GM18511 (cell line): Measurements from ENCODE around the gene HS6ST2.
"Not testable (repeated sequence)": the region's sequence is repeated elsewhere in the genome, so short reads cannot be mapped to it uniquely, and the experiment has no call there.

Experiments
- ATAC-seq: cut with Tn5 transposase; IDR thresholded peaks from one replicate; pipeline ENCODE4 v1.9.1; 2021; ENCODE audit warnings: mild to moderate bottlenecking, moderate library complexity; ENCODE audit not compliant: unreplicated experiment

The HS6ST2 gene

DNA sequence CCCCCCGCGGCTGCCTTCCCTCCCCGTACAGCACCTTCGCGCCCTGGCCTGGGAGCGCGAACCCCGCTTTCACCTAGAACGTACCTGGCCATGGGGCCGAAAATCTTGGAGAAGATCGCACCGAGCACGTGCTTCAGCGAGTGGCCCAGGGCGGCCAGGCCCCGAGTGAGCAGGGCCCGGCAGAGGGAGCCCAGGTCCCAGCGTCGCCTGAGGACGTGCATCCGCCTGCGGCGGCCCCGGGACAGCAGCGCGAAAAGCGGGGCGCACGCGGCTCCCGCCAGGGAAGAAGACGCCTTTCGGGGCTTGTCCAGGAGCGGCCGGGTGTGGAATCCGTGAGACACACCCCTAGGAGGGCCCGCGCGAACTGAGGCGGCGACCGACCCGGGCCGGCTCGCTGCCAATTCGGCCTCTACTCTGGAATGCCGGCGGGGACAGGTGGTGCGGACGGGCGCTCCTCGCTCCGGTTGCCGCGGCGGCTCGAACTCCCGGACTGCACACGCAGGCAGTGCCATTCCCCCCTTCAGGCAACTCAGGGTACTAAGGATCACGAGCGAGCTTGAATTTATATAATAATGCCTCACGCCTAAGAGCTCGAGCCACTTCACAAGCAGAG lies at the start of gene HS6ST2:
Gene HS6ST2, minus strand, starts transcription at position 539 of the 613 bp plus-strand sequence.
- ATAC-seq: no peak

DNA sequence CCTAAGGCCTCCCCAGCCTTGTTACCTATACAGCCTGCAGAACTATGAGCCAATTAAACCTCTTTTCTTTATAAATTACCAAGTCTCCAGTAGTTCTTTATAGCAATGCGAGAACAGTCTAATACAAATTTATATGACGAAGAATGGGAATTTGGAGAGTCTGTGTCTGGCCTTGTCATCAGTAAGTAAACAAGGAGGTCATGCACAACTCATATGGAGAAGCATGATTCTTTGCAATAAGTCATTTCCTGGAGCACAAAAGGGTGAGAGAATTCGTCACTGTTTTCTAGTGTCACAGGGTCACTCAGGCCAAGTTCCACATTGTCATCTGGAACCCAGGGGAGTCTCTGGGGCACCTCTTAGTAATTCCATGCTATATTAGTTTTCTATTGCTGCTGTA lies 49.0 kb upstream of the HS6ST2 start:
- ATAC-seq: no peak

DNA sequence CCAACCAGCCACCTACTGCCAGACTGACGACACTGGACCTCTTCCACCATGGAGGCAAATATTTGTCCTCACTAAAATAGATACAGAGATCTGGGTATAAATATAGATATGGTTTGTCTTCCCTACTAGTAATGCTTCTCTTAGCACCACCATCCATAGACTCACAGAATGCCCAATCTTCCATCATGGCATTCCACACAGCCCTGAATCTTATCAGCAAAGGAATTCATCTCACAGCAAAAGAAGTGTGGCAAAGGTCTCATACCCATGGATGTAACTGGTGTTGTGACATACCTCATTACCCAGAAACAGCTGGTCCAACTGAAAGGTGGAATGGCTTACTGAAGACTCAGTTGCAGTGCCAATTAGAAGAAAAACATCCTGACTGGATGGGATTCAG lies 47.2 kb upstream of the HS6ST2 start:
- no peak for ATAC-seq

DNA sequence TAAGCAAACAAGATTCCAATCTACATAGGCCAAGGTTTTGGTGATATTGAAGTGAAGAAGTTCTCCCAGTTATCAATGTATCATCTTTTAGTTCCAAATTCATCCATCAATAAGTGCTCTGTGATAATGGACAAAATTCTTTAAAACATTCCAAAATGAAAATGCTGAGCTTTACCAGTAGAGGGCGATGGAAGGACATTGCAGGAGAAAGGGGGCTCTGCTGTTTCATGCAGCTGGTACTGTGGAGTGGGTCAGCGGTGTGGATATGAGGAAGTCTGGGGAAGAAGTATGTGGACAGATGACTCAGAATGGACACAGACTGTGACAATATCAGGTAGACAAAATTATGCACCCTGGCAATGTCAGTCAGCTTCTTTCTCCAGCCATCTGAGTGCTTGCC lies 46.6 kb upstream of the HS6ST2 start:
- no peak for ATAC-seq

DNA sequence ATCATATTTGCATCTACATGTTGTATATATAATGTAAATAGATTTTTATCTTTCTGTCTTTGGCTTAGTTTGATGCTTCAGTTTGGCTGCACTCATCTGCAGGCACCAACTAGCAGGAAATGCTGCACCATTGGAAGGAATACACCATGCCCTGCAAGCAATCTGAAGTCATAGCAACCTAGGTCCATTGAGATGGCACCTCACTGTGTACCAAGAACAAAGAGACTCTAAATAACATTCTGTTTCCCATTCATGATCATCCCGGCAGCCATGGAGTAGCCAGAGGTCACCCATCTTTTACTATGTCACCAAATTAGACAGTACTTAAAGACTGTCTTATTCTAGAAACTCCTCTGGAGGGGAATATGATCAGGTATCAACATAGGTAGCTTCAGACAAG lies 40.8 kb upstream of the HS6ST2 start:
- ATAC-seq: no peak

DNA sequence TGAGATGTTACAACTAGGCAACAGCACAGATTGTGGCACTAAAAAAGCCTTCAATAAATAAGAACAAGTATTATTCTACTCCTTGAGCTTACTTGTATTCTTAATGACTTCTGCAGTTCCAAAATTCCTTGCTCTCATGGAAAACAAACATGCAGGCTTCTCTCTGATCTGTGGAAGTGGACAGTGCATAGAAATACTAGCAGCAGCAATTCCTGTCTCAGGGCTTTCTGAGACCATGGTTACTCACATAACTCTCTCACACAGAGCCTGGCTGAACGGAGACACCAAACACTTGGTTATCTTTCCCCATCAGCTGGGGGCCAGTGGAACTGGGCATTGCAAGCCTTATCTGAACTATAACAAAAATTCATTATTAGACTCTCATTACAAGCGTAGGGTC lies 32.4 kb upstream of the HS6ST2 start:
- ATAC-seq: no peak

DNA sequence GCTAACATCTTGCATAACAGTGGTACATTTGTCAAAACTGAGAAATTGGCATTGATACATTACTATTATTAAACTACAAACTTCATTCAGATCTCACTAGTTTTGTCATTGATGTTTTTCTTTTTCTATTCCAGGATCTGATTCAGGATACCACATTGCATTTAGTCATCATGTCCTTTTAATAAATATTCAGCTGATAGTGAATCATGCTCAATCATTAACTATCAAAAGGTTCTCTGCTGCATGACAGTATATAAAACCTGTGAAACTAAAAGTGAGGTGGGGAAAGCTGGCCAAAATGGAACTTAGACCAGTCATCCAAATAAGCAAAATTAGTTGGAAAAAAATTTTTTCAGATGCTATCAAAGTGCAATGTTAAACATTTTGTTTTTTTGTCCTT lies 28.1 kb upstream of the HS6ST2 start:
- ATAC-seq: no peak

DNA sequence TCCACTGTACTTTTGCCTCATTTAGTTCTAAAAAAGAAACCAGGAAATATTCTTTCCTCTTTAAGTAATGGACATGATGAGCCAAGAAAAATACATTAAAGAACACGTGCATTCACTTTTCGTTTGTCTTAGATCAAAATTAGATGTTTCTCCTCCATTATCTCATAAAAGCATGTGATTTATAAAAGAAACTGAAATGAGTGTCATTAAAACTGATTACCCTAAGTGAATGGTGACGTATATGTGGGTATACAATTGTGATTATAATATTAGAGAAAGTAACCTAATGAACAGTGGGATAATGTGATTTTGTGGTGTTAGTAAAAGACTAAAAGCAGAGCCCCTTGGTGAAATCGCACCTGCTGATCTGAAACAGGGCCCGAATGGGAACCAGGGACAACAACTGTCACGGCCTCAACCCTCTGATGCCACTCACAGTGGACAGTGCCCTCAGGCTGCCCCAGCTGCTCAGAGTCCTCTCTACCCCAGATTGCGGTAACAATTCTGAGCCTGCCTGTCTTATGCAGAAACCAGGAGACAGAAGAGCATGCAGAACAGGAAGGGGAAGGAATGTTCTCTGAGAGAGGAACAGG lies 25.7 kb upstream of the HS6ST2 start:
- ATAC-seq: no peak

DNA sequence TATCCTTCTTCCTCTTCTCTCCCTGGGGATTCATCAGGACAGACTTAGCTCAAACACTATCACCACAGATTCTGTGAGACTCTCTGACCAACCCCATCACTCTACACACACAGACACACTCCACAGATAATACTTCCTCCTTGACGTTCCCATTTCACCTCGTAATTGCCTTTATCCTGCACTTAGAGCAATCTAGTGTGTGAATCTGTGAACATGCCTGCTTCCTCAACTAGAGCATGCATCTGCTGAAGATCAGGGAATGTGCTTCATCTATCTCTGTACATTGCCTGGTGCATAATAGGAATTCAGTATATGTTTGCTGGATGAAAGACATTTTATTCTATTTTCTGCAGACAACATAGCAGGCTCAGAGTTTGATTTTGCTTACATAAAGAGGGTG lies 25.1 kb upstream of the HS6ST2 start:
- ATAC-seq: no peak

DNA sequence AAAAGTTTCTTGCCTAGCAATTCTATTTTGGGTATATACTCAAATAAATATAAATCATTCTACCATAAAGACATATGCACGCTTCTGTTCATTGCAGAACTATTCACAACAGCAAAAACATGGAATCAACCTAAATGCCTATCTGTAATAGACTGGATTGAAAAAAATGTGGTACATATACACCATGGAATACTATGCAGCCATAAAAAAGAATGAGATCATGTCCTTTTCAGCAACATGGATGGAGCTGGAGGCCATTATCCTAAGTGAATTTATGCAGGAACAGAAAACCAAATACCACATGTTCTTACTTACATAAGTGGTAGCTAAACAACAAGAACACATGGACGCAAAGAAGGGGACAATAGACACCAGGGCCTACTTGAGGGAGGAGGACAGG lies 21.6 kb upstream of the HS6ST2 start:
- ATAC-seq: not testable (repeated sequence)

DNA sequence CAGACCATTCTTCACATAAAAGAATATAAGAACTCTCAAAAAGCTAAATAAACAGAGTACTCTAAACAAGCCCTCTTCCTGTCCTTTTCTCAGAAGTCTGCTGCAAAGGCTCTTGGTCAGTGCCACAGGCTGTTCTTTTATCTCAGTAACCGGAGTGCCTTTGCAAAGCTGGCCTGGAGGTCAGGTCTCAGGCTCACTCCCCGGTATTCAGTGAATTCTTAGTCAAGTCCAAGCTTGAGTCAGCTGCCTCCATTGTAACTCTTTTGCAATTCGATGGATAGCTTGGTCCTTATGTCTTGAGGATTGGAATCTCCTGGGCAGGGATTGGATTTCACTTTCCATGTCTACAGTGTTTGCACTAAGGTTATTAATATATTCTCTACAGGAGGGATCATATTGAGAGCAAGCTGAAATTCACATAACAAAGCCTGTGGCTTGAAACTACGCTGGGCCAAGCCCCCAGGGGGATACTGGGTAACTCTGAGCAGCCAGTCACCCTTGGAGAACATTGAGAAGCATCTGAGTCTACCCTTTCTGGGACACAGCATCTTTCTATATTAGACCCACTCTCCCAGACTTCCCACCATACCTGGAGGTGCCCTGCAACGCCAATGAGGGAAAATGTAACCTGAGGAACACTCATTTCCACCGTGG lies 10.0 kb upstream of the HS6ST2 start:
- no peak for ATAC-seq

DNA sequence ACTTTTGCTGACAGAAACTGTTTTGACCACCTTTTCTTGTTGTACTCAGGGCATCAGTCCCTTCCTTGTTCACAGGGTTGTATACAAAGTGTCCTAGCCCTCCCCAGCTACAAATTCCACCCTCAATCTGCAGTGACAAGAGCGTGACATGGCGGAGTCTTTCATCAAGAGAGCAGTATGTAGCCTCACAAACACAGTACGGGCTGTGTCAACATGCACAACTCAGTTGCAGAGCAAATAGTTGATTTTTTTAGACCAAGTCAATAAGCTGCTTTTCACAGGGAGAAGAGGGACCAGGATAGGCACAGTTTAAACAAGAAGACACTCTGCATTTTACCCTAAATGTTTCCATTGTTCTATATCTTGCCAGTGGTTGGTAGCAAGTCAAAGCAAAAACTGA lies 8.6 kb upstream of the HS6ST2 start:
- no peak for ATAC-seq

DNA sequence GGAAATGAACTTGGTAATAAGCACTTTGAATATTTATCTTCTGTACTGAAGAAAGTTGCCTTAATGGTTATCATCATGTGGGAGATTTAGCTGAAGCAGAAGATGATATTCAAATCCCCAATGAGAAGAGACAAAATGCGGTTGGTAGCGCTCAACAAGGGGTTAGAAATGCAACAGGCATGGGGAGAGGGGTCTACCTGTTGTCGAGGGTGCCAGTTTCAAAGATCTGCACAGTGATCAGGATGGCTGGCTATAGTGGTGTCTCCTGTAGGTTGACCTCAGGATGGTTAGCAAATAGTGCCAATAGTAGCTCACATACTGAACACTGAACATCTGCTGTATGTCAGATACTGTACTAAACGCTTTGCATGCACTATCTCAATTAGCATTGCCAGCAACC lies 7.0 kb upstream of the HS6ST2 start:
- no peak for ATAC-seq

DNA sequence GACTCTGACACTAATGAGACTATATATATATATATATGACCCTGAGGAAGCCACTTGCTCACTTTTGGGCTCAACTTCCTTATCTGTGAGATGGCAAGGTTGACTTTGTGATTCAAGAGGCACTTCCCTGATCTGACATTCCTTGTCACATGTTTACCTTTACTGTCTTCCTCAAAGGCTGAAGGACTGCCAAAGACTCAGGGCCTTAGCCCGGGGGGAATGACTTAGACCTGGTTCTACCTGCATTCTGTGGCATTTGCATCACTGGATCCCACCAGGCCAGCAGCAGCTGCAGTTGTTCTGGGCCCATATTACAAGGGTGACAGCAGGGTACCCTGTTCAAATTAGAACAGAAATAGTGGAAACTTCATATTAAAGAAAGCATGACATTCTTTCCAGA lies 3.1 kb upstream of the HS6ST2 start:
- no peak for ATAC-seq

DNA sequence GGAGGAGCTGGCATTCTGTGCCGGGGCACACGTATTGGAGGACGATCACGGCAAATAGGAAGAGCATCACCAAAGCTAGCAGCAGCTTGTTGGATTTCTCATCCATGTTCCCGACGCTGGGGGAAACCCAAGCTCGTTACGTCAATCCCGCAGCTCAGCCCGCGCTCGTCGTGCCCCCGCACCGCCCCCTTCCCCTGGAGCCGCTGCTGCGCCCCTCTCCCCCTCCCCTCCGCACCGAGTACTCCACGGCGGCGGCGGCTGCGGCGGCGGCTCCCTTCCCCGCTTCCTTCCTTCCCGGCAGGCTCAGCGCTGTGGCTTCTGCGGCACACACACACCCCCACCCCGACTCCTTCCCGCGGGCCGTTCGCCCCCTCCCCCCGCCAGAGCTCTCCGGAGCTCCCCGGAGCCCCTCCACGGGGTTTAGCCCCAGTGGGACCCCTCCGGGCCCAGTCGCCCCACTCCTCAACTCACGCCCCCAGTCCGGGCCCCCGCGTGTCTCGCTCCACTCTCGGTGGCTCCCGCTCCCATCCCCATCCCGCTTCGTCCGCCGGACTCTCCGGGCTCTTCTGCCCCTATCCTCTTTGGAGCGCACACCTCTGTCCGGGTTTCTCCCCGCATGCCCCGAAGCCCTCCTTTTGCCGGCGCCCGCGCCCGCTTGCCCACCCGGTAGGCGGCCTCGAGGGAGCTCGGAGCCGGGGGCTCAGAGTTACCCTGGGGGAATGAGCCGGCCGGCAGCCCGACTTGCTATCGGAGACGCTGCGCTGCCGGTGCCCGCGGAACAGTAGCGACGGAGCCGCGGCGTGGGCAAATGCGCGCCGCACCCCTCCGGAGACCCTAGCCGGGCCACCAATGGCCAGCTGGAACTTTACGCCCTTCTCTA lies 978 bp downstream of the HS6ST2 start:
- no peak for ATAC-seq

DNA sequence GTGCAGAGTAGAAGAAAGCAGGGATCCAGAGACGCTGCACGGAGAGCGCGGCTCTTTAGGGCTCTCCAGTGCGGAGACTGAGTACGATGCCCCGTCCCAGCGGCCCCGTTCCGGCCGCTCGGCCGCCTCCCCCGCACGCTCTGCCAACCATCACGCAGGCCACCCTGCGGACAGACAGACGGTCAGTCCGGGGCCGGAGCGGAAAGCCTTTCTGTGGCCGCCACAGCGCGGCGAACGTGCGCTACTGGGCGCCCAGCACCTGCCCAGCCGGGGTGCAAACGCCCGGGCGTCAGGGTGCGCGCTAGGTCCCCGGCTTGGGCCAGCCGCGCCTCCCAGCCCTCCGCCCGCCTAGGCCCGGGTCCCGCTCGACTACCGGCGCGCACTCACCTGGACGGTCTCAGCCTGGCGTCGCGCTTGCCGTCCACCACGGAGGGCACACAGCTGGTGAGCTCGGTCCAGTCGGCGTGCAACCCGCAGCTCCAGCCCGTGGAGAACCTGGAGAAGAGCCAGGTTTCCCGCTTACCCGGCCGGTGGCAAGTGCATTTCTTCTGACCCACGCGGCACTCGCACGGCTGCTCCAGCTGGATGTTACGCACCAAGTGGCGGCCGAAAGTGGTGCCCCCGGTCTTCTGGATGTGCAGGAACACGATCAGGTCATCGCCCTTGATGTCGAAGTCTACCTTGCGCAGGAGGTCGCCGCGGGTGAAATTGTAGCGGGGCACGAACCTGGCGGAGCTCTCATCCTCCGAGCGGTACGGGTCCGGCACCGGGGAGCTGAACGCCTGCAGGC lies 1.8 kb downstream of the HS6ST2 start:
- ATAC-seq: no peak

DNA sequence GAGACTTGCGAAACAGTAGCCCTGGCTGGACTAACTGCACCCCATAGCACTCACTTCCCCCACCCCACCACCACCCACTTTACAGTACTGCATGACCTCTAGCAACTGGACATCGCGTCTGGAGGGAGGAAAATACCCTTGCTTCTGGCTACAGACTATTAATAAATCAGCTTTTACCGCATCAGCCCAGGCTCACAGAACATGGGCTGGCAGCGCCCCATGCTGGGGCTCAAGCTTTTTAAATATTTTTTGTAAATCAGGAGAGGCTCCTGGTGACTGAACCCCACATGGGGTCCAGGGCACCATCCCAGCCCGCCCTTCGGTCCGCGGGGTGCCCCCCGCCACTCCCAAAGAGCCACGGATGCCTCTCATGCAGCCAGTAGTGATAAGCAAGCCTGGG lies 2.7 kb downstream of the HS6ST2 start:
- no peak for ATAC-seq

DNA sequence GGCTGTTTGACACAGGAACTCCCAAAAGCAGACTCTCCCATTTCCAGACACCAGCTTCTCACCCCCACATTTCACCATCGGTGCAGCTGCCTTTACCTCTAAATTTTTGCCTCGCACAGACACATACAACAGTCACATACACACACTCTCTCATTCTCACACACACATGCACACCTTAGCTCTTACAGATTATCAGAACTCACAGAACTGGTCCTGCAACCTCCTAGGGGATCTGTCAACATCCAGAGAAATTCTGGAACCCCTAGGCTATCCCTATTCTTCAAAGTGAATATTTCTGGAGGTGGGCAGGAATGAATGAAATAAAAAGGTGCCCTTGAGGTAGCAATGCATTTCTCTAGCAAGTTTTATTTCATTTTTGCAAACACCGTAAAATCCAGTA lies 4.1 kb downstream of the HS6ST2 start:
- no peak for ATAC-seq

DNA sequence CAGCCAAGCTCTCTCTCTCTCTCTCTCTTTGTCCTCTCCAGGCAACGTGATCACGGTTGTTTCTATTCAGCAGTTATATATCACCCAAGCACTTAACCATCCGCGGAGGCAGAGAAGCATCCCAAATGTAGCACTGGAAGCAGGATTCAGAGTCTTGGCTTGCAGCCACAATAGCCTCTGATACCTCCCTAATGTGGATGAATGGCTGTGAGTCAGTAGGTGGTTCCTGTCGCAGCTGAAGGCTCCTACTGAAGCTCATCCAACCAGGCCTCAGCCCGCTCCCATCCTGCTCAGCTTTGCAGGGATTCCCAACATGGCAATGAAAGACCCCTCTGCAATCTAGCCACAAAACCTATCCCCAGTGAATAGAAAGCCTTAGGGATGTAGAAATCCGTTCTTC lies 5.1 kb downstream of the HS6ST2 start:
- no peak for ATAC-seq

DNA sequence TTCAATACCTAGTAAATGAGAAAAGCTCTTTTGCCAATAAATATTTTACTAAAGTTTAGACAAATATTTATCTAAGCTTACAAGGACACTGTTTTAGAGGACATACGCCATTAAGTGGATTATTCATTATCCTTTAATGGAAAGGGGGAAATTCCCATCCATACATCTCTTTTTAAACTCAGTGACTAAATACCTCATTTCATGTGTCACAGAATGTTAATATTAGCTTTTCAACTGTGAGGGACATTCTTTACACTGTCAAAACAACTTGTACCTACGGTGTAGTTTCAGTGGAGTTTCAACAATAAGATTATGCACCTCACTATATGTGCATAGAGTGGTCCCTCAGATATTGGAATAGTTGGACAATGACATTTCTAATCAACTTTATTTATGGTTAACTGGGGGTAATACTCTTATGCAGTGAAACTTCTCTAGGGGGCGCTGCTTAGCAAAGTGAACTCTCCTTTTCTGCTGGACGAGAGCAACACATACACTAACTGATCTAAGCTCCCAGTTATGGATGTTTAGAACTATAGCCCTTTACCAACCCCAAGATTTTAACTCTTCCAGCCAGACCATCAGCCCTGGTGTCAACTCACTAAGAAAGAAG lies 9.7 kb downstream of the HS6ST2 start:
- ATAC-seq: no peak
